HG03108 (cell line): ENCODE data around the gene MYLK.

ENCODE experiments used
- ATAC-seq: cut with Tn5 transposase; IDR thresholded peaks from one replicate; pipeline ENCODE4 v1.9.1; 2021; ENCODE audit warnings: moderate library complexity; ENCODE audit not compliant: unreplicated experiment

The MYLK gene

DNA sequence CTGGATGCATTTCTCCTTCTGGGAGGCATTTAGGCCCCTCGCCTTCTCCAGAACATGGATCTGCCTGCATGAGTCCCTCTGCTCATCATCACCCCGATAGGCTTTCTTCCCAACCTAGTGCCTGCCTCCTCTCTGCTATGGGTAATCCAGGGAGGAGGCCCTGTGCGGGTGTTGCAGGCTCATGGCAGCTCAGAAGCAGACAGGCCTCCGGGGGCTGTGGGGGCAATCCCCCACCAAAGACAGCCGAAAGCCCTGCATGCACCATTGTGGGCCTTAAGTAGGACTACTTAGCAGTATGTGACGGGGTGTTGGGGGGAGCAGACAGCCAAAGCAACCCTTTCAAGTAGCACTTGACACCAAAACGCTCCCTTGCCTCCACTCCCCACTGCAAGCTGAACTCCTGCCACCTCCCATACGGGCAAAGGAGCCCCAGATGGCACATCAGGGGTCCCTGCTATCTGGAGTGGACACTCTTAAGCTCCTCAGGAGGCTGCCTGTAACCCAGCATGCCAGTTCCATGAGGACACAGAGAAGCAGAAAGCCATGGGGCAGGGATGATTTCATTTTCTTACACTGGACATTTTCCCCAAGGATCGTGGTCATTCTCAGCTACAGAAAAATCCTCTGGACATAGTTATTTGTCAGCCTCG, 200.5 kb downstream of the MYLK start:
- no peak for ATAC-seq

DNA sequence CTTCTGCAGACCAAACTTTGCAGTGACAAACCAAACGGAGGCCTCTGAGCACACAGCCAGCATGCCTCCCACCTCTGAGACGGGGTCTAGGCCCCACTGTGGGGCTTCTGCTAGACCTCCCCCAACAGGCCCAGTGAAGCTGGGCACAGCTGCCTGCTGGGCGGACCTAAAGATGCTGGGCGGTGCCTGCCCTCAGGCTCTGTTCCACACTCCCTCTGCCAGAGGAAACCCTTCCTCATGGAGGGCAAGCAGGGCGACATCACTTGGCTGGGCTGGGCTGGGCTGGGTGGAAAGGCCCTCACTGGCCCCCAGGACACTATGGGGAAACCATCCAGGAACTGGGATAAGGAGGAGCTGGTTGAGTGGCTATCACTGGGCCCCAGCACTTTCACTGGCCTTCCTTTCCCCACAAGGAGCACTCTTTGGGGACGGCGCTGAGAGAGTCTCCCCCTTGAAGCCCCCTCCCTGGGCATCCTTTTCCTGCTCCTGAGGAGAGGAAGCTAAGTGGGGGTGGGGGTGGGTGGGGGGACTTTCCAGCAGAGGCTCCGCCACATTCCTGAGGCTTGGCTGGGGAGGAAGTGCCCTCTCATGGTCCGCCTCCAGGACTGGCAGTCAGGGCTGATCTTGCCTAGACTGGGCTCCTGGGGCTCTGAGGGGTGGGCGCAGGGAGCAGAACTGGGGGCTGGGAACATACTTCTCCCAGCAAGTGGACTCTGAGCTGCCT, 201.2 kb downstream of the MYLK start:
- ATAC-seq = no peak

DNA sequence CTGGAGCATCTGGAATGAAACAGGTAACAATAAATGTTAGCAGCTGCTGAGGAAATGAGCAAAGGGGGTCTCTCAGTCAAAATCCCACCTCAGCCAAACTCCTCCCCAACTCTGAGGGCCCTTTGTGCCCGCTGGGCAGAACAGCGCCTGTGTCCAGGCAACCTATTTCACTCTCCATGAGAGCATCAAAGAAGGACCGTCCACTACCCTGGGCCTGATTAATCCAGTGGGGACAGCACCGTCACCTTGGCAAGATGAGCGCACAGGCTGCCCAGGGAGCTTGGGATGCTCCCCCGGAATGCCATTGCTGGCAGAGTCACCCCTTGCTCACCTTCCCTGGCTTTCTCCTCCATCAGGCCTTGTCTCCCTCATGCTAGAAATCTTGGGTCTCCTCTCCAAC, 201.8 kb downstream of the MYLK start:
- ATAC-seq = no peak

DNA sequence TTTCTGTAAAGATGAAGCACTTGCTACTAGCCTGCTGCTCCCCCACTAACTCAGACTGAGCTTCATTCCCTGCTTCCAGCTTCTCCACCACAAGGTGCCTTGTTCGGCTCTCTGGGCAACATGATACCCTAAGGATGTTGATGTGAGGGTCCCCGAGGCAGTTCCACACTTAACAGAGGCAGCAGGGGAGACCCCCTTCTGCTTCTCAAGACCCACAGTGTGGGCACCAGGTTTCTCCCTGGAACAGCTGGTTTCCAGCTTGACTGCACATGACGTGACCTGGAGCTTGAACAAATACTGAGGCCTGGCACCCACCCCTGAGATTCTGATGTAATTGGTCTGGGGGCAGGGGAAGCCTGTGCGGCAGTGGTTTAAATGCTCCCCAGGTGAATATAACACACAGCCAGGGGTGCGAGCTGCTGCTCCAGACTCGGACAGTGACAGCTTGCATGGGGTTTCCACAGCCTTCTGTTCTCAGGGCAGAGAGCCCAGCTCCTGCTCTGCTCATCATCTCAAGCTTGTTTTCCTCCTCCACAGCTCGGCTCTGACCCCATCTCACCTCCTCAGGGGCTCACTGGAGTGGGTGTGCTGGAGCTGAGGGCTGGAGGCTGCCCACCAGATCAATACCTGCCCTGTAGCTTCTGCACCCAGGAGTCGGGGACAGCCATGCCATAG, 204.3 kb downstream of the MYLK start:
- no peak for ATAC-seq

DNA sequence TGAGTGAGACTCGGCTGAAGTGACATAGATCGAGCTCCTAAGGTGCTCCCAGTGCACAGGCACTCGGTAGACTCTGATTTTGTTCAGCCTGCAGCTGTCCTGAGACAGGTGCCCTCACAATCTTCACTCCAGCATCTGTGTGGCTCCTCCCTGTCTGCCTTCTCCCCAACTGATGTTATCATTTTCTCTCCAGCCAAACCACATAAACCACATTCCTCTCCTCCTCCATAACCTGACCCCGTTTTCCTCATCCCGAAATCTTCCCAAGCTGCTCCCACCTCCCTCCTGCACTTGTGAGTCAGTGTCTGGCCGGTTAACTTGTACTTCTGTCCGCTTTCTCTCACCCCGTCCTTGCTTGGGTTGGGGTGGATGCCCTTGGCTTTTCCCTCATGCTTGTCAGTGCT, 206.0 kb downstream of the MYLK start:
- no peak for ATAC-seq

DNA sequence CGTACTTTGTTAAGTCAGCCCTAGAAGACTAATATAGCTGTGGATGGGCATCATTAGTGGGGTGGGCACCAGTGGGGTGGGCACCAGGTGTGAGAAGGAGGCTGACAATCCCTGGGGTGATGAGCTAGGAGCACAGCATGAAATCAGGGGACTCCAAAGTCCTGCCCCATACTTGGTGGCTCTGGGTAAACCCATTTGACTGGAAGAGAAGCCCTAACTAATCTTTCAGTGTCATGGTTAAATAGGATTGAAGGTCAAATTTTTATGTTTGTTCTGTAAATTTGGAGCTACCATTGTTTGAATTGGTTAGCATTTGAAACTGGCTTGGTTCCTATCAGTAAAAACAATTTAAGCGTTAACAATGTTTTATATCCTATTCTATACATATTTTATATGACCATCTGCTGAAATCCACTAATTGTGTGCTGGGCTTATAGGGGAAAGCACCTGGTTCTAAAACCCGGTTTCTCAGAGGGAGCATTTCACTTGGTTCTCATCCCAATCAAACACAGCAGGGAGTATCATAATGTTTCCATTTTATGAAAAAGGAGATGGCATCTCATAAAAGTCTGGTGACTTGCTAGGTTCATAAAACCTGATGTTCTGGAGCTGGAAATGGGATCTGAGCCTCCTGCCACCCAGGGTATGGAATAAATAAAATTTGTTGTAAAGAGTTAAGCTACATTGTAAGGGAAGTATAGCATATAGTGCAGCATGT, 211.5 kb downstream of the MYLK start:
- ATAC-seq = no peak

DNA sequence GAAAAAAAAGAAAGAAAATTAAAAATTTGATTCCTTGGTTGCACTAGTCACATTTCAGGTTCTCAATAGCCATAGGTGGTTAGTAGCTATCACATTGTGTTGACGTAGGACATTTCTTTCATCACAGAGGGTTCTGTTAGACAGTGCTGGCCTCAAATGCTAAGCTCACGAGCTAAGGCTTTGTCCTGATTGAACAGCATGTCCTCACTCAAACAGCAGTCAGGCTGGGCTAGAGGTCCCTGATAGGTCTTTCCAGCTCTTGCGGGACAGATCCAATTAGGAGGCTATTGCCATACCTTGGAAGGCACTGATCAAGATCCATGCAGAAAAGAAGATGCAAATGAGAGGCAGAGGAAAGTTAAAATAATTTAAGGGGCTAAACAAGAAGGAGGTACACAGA, 213.4 kb downstream of the MYLK start:
- no peak for ATAC-seq

DNA sequence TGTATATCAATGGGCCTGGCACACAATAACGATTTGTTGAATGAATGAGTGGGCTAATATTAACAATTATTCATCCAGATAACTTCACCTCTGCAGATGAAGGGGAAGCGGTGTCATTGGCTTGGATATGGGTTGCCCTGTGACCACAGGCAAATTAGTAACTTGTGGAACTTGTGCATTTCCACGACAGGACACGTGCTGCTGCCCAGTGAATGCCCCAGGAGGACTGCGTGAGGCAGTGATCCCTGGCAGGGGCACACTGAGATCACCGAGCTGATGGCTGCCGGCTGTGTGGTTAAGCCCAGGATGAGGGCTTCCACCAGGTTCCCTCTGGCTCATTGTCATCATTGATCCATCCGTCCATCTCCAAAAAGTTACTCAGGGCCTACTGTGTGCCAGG, 215.2 kb downstream of the MYLK start:
- ATAC-seq = no peak

DNA sequence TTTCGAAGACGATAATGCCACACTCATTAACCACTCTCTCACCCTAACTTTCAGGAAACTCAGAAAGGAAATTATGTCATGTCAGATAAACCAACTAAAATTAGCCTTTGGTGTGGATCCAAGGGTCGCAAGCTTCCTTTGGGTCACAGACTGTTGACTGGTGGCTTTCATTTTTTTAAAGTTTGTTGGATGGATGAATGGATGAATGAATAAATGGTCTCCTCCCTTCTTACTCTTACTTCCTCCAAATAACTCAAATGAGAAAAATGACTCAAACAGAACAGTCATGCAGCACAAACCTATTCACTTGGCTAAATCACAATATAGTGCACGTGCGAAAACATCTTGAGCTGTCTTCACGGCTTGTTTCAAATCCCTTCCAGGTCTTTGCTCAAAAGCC, 216.3 kb downstream of the MYLK start:
- no peak for ATAC-seq

DNA sequence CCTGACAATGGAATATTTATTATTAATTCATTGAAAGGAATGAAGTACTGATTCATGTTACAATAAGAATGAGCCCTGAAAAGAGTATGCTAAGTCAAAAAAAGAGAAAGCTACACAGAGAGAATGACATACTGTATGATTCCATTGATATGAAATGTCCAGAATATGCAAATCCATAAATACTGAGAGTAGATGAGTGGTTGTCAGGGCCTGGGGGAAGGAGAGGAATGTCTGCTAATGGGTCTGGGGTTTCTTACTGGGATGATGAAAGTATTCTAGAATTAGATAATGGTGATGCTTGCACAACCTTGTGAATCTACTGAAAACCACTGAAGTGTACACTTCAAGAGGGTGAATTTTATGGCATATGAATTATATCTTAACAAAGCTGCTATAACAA, 219.4 kb downstream of the MYLK start:
- no peak for ATAC-seq

DNA sequence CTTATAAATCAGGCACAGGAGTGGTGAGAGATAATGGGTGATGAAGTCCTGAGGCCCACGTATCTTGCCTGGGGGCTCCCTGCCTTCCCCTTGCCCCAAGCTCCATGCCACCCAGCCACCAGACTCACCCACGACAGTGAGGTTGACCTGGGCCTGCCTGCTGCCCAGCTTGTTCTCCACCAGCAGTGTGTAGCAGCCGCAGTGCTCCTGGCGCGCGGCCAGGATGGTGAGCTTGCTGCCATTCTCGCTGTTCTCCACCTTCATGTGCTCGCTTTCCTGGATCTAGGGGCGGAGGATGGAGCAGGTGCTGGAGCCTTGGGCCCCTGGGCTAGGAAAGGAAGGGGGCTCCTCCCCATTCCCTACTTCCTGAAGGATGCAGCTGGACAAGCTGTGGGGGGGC, 220.2 kb downstream of the MYLK start:
- ATAC-seq = no peak

DNA sequence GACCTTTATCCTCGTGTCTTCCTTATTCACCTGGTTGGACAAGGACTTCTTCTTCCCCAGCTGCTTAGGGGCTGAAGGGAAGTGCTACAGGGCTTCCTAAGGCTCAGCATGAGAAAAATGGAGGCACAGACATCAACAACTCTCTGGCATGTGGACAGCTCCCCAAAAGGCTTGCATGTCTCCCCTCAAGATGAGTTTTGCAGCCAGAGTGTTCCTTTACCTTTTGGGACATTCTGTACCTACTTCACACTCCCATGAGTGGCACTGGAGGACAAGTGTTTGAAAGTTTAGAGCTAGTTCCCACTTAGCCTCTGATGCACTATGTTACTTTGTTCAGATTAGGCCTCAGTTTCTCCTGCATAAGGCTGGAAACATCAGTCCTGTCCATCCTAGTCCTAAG, 222.2 kb downstream of the MYLK start:
- no peak for ATAC-seq

DNA sequence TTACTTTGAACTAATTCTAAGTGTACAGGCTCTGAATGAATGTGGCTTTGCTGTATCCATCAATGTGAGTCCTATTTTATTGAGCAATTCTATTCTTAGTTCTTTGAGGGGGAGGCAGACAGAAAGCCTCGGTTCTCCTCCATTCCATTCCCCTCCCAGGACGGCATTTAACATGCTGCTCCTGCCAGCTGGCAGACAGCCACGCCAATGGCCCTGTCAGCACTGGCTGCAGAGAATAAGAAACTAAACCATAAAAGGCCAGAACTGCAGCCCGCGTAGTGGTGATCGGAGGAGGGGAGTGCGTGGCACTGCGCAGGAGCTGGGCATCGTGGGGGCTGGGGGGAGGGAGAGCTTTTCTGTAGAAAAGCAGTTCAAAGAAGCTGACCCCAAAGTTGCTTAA, 223.2 kb downstream of the MYLK start:
- no peak for ATAC-seq

DNA sequence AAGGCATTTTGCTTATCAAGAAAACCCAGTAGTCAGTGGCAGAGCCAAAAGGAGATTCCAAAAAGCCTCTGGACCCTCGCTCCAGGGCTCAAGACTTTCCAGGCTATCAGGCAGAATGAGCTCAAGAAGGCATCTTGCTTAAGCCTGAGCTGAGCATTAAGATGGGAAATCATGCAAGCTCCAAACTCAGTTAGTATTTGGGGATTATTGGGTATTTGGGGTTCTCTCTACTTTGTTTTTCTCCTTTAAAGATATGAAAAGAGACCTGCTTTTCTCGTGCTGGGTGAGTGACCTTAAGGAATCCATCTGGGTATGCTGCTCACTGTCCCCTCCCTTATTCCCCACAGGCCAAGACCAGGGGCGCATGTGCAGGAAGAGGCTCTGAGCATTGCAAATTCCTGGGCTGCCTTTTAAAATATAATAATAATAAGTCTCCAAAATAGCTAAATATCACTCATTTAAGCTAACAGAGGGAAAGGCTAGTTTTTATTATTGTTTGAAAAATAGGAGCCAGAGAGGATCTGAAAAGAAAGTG, 223.9 kb downstream of the MYLK start:
- ATAC-seq = no peak

DNA sequence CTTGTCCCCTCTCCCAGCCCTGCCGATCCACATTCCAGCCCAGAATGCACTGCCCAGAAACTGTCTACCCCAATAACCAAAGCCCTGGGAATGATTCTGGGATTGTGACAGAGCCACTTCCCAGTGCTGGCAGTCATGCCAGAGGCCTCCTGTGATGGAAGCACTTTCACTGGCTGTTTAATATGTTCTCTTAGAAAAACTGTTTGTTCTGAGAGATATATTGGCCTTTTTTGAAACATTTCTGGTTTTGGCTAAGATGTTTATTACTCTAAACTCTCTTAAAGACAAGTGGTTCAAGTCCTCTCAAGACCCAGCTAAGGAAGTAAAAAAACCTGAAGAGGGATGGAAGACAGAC, 225.3 kb downstream of the MYLK start:
- ATAC-seq = no peak

DNA sequence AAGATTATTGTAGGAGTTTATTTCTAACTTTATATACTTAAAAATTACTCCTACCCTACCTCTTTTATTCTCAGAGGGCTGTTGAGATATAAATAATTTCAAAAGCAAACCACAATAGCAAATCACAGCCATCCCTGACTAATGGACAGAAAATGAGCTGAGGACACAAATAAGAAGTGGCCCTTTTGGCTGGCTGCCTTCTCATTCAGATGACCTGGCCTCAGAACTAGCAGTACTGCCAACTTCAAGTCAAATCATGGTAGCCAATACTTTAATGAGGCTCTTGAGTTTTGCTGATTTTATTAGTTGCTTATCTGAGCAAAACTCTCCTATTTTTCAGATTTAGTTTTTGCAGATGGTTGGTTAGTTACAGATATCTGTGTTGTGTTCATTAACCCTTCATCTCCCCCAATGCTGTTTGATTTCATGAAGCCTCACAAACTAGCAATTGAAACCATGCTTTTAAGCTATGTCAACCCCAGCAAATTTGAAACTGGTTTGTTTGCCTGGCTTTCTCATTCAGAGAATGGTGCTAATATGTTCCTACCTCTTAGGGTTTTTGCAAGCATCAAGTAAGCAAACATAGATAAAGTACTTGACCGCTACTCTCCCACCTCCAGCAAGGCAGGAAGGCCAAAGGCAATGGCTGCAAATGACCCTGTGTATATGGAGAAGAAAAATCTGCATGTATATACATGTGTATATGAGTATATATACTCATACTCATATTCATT, 225.8 kb downstream of the MYLK start:
- ATAC-seq = no peak

DNA sequence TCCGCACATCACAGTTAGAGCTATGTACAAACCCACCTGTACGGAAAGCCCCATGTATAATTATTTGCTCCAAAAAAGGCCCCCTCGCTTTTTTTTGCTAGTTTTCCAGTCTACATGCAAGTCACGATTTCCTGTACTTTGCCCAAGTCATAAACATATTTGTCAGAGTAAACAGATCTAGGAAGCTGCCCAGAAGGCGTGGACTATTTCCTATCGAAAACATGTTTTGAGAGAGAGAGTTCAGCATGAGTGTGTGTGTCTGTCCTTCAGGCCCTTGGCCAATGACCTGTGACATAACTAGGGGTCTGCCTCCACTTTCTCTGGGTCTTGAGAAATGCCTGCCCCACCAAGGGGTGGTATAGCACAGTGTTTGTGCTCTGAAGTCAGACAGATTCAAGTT, 226.6 kb downstream of the MYLK start:
- no peak for ATAC-seq

DNA sequence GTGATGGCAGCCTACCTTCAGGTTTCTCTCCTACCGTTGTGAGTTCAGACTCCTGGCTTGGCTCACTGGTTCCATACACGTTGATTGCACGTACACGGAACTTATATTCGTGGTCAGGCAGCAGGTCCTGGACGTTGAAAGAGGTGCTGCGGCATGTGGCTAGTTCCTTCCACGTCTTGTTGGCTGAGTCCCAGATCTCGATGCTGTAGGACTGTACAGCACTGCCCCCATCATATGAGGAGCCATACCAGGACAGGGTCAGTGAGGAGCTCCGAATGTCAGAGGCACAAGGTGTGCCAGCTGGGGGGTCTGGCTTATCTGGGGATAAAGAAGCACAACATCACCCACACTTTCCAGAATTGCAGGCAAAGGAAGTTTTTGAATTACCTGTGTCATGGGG, 227.0 kb downstream of the MYLK start:
- ATAC-seq = no peak

DNA sequence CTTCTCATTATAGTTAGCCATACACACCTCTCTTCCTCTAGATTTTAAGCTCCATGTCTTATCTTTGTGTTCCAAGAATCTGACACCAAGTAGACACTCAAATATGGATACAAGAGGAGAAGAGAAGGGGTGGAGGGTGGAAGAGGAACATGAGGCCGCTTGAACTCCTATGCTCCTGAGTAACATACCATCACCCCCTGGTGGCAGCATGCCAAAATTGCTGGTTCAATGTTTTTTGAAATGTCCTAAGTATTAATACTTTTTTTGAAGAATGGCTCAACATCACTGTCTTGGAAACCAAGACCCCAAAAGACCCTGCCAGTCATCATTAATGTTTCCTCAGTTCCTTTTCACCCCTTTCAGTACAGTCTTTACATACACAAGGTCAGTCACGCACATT, 227.4 kb downstream of the MYLK start:
- ATAC-seq = no peak

DNA sequence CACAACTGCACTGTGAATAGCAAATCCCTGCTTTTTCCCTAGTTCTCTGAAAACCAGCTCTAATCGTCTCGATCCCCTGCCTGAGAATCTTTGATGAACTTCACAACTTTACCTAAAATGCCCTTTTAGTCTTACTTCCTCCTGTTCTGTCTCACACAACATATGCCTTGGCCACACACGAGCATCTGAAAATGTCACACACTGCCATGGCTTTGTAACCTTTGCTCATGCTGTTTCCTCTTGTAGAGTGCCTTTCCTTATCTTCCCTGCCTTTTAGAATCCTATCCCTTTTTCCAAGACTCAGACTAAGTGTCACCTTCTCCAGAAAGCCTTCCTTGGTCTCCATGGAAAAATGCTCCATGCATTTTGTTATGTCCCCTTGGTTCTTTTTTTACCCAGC, 227.9 kb downstream of the MYLK start:
- no peak for ATAC-seq

DNA sequence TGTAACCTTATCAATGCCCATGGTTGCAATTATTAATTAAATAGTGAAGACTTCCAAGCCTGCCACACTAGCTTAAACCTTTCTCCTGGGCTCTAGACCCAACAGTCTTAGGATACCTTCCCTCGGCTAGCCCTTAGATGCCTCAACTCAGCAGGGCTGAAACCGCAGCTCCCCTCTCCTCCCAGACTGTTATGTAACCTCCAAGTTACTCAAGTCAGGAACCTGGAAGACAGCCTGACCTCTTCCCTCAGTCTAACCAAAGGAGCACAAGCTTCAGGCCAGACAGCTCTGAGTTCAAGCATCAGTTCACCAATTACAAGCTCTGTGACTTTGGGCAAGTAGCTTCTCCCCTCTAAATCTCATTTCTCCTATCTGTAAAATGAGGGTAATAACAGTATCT, 228.7 kb downstream of the MYLK start:
- ATAC-seq = no peak
